NOMO-1 (cell line): ENCODE measurements around the gene FAM124A.

ENCODE experiments used
- DNase-seq, 2 experiments: peaks; one replicate each; lab custom pipeline; 2025; ENCODE audit not compliant: unreplicated experiment in 2 of 2; lab: John Stamatoyannopoulos, UW

FAM124A gene

DNA sequence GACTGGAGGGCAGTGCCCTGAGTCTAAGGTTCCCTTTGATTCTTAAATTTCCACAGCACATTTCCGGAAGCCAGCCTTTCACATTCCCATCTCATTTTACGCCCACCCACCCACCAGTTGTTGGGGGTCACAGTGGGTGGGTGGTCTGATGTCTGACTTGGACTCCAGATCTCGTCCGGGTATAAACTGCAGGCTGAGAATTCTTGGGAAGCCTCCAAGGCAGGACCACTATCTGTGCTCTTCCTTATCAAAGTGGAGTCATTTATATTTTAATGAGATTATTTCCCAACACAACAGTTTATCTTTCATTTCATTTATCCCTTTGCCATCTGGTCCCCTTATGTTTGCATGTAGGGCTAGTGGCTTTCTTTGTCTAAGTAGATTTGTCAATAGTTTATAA lies 3.6 kb upstream of the FAM124A start:
- DNase-seq: no peak

DNA sequence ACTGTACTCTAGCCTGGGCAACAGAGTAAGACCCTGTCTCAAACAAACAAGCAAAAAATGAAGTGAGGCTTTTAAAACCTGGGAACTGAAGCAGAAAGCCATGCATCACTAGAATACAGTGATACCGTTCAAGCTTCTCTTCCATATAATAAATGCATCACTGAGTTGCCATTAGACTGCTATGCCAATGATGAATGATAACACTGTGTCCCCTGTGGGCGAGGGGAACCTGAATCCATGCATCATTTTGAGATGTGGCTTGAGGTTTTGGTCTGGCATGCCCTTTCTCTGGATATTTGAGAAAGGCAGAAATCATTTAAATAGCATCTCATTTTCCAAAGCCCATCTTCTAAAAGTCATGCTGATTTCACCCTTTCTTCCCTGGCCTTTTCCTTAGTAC lies 1.5 kb upstream of the FAM124A start:
- no peak for DNase-seq

DNA sequence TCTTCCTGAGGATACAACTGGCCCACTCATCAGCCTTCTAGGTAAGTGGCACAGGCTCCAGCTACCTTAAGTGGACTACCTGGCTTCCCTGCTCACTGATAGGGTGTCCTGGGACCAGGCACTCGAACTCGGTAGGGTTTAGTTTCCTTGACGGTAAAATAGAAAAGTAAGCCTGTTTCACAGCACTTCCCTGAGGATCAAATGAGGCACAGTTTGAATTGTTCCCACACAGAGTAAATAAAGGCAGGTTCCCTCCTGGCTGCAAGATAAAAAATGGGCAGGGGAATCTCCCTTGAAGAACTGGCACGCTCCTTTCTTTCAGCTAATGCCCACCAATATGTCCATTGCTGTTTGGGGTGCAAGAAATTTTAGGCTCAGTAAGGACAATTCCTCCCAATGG lies 1.1 kb upstream of the FAM124A start:
- DNase-seq: no peak

DNA sequence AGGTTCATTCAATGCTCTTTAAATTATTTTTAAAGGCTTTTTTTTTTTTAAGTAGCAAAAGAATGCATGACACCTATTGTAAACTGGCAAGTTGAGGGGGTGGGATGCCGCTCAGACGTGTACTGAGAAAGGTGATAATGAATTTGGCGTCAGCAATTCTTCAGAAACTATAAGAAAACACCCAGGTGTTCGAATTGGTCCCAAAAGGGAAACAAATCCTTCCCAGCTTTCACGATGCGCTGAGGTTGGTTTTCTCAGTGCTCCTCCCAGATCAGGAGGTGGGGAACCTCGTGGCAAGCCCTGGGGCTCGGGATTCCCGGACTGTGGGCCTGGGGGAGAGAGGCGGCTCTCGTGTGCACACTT lies 543 bp upstream of the FAM124A start:
- peak in 1 of 2 experiments; percentile 16 for DNase-seq

DNA sequence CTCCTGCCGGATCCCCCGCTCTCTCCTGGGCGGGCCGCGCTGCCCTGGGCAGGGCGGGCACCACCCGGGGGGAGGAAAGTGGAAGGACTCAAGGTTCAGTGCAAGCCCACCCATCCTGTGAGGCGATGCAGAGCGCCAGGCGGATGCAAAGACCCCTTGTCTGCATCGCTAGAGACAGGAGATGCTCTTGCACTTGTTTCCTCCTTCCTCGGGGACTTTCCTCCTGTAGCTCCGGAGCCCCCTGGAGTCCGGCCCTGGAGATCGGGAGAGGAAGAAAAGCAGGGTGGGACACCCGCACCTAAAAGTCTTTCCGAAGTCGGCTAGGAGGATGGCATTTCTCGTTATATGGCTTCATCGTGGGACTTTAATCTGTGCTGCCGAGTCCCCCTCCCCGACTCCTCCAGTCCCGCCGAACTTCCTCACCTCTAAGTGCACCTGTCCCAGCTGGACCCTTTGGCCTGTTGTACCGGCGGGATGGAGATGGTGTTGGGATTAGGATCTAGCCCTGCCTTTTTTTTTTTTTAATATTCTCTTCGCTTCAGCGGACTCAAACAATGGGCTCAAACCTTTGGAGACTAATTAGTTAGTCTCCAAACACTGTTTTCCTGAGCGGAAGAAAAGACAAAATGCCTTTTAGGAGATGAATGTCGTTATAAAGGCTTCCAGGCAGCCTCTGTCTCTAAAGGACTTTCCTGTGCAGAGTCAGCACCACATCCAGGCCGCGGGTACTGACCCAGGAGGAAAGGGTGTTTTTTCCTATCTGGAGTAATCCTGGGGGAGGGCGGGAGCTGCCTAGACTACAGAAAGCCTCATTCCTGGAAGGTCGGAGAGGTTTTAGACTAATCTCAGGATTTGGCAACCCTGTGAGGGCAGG lies 725 bp downstream of the FAM124A start:
- DNase-seq: no peak

DNA sequence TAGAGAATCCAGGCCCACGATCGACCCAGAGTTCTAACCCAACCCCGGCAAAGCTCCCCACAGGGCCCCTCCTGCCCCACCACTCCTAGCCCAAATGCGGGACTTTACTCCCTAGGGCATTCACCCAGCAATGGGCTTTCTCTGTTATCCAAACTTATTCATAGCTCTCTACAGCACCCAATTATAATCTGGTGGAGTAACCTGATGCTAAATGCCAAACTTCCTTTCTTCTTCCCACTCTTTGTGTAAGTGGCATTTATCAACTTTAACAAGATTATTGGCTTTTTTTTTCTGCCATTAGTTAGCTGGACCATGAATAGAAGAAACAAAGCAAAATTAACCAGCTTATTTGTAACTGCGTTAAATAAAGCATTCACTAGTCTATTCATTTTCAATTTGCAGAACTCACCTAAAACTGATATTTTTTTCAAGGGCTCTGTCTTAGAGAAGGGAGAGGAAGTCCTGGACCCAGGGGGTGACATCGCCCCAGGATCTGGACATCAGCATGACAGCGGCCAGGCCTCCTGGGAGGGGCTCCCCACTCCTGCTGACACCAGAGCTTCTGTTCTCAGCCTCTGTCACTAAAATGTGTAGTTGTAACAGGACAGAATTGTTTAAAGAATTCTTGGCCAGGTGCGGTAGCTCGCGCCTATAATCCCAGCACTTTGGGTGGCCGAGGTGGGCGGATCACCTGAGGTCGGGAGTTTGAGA lies 1.5 kb downstream of the FAM124A start:
- no peak for DNase-seq

DNA sequence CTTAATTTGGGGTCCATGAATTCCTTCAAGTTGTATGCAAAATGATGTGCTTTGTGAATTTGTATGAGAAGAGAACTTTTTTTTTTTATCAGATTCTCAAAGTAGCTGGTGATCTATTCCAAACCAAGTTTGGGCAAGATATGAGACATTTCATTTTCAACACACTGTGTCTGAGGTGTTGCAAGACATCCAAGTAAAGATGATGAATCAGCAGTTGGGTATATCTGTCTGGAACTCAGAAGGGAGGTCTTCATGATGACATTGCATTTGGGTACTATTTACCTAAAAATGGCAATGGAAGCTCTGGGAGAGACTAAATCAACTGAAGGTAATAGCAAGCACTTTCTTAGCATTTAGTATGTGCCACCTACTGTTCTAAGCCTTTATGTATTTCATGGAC lies 2.8 kb downstream of the FAM124A start:
- DNase-seq: peak in 1 of 2 experiments; percentile 70

DNA sequence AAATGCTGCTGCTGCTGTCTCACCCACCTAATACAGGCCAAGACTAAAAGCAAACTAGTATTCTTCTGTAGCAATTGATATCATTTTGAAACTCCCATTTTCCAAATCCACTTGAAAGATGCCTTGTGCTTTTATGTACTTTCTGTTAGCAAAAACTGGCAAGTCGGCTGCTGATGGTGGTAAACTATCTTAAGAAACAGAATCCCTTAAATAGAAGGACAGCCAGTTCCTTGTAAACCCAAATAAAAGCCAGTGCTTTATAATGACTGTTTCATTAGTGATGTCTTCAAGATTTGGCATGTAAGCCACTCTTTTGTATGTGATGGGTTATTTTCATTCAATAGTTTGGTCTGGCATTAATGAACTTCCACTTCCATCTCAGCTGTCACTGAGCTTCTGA lies 5.2 kb downstream of the FAM124A start:
- DNase-seq: no peak

DNA sequence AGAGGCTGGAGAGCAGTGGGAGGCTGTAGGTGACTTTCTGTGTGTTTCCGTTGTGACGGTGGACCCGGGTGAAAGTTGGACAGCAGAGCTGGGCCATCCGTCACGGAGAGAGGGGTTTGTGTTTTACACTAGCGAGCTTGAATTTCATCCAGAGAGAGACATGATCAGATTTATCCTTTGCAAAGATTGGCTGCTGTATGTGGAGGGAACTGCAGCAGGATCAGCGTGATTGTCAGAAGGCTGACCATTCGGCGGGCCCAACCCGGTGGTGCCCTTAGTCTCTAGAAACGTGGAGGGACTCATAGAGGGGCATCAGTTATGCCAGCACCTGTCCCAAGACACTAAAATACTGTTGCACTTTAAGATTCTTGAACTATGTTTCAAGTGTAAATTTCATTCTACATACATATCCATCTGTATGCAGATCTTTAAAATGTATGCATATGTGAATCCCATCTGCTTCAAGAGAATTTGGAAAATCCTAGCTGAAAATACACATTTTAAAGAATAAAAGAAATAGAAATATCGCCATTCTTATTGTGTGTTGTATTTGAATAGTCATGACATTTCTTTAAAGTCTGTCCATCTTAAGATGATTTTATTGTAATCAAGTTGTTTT lies 7.0 kb downstream of the FAM124A start:
- no peak for DNase-seq

DNA sequence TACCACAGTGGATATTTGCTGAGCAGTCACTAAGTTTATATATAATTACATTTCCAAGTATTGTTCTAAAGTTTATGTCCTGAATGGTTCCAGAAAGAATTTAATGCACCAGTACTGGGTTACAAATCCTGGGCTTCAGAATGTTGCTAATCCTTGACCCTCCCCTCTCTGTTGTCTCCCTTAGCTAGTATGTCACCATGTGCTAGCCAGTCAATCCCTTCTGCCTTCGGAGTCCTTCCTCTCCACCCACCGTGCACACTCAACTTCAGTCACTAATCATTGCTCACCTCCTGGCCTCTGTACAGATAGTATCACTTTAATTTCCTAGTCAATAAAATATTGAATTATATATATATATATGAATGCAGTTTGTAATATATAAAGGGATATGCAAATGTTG lies 7.5 kb downstream of the FAM124A start:
- DNase-seq: no peak

DNA sequence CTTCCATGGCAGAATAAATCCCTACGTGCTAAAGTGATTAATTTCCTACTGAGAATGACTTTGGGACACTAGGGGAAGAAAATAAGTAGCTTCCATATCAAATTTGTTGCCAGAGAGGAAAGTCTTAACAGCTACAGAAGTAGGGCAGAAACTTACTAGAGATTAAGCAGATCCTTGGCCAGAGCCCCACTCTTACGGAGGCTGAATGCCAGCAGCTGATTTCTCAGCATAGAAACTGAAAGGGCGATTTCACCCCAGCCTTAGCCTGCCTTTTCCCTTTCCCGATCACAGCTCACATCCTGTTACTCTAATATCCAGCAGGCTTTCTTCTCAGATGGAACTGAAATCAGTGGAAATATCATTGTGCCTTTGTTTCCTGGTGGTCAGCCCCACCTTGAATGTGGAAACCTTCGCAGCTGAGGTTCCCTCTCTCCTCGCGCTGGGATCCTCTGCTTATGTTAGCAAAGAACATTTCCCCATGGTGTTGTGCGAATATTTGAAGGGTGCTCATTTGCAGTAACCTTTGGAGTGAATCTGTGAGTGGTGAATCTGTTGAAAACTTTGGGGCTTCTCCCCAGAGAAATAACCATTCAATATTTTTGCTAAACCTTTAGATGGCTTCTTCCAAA lies 8.4 kb downstream of the FAM124A start:
- DNase-seq: no peak

DNA sequence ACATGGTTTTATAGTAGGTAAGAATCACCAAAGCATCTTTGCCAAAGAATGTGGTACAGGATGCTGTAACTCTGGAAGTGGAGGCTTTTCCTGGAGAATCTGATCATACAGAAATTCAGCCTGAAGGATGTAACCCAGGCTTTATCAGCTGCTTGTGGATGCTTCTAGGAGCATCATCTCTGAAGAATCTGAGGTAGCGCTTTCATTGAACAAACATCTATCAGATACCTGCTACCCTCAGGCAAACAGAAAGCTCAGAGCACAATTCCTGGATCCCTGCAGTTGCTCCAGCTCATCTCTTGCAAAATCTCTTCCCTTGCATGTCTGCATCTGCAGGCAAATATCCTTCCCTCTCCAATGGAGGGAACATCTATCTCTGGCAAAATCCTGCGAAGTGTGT lies 9.3 kb downstream of the FAM124A start:
- DNase-seq: no peak

DNA sequence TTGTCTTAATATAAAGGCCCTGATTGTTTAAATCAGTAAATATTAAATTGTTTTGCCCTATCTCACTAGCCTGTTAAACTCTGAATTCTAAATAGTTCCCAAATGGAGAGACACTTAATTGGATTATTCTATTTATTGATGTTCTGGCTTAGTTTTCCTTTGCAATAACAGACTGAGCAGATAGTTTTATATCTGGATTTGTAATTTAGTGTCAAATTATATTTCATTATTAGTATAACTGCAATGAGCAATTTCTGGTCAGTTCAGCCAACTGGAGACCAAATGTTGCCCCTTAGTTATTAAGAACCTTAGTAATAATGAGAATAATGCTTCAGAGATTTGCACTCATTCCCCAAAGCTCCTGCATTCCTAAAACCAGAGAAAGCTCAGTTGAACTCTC lies 10.1 kb downstream of the FAM124A start:
- no peak for DNase-seq

DNA sequence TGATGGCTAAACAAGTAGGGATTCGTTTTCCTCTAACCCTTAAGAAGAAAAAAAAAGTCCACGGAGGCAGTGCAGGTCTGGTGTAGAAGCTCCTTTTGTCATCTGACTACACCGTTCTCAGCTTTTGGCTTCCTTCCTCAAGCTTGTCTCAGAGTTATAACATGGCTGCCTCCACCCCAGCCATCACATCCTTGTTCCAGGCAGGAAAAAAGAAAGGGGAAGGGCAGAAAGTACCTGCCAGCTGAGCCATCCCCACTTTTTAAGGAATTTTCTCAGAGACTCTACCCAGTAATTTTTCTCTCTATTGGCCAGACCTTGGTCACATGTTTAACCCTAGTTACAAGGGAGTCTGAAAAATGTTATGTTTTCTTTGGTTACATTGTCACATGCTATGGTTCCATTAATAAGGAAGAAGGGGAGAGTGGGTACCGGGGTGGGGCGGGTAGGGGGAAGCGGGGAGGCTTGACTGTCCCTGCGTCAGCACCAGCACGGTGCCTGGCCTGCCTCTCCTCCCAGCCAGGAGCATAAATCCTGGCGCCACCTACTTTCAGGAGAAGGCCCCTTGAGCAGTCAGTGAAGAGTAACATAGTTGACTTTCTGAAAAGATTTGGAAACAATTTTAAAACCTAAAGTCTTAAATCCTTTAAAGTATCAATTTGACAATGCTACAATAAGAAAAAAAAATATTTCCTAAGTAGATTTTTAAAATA lies 11.1 kb downstream of the FAM124A start:
- no peak for DNase-seq

DNA sequence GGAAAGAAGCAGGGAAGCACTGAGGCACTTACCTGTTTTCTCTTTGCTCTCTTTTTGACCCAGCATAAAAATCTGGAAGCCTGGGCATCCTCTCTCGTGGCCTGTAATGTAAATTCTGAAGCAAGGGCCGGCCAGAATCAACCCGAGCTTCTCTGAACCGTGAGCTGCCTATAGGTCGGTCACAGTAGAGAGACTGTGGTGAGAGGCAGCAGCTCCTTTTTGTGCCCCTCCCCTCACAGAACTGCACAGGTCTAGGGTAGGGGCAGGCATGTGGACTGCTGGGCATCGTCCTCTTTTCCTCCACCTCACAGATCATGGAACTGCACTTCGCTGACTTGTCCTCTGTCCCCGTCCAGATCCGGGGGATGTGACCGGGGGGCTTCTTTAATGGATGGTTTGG lies 12.5 kb downstream of the FAM124A start:
- DNase-seq: no peak

DNA sequence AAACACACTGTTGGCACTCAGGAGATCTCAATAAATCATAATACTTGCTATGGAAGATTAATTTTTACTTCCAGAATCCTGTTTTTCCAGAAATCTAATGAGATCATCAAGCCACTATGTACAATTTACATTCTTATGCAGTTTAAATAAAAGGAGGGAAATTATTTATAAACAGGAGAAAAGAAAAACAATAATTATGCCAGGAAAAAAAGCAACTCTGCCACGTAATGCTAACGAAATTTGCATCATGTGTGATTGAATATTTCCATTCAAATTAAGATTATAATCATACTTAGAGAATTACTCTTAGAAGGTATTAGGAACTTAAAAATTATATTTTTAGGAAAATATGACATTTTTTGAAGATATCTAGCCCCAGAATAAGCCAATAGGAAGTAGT lies 13.0 kb downstream of the FAM124A start:
- no peak for DNase-seq

DNA sequence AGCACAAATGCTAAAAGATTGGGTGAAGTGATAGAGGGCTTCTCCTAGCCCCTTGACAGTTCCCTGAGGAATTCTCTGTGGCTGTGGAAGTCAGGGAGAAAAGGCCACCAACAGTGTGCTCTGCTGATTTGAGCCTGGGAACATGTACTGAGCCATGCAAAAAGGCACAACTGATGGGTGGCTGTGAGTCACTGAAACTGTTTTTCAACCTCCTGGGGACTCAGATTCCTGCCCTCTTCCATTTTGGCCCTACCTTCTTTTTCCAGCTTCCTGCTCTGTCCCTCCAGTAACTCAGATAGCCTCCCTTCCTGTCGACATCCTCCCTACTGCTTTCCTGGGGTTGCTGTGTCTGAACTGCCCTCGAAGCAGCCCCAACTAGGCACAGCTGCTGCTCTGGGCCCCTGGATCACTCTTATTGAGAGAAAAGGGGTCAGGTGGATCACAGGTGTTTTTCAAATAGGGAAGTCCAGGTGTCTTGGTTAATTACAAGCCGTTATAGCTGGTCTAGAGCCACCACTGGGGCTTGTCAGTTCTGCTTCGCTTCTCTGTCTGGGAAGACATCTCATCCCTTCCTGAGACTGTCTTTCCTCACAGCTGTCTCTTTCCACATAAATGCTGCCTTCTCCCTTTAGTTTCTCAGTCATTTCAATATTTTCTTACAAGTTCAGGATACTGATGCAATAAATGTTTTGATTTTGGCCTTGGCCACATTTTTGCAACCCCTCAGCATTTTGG lies 13.7 kb downstream of the FAM124A start:
- DNase-seq: no peak

DNA sequence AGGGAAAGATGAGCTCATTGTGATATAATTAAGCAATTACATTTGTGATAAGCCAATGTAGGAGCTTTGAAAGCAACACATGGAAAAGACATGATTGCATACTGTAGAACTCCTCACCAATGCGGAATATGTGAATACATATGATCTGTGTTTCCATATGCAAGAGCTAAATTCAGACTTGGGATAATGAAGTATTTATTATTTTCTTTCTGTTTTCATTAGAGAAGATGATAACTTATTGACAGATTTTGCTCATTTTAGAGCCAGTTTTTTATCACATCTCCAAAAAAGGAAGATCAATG lies 14.2 kb downstream of the FAM124A start:
- no peak for DNase-seq

DNA sequence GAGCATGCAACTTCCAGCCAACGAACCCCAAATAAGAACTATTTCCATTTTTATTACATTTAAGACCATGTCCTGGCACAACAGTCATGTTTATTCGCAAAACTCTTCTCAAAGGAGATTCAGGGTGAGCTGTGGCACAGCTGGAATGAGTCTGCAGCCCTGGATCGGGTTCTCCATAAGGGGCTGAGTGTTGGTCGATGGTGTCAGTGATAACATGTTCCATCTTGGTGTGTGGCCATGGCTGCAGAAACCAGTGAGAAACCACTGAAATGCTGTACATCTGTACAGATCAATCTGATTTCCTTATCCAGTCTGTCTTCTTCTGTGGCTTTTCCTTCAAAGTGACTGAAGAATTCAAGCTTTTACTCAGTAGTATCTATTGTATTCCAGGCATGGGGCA lies 15.2 kb downstream of the FAM124A start:
- DNase-seq: no peak

DNA sequence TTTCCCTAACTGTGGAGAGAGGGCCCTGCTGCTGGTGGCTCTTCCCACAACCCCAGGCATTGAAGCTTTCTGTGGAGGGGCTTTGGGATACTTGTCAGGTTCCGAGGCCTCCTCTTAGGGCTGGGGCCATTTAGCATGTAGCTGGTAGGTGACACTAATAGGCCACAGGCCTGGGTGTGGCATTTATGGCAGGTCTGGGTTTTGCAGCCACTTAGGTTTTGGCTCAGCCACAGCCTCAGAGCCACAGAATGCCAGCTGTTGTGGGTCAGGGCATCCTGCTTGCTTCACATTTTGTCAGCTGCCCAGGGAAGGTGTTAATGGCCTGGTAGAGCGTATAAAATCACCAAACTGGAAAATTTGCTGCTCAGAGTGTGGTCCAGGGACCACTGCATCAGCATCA lies 15.7 kb downstream of the FAM124A start:
- DNase-seq: no peak
